PFSK-1 (cell line): ENCODE data around the gene ST6GALNAC3.

Experiments used
- POLR2AphosphoS5 ChIP-seq: IDR thresholded peaks from 2 replicates; pipeline ENCODE4 v1.6.1; 2012; ENCODE audit warnings: low read depth, mild to moderate bottlenecking, control low read depth, low read length, moderate library complexity
- TF ChIP-seq, protein P1 (sequence below), 2 experiments: IDR thresholded peaks; 2 replicates each; pipeline versions ENCODE4 v1.6.1 to v1.8.0; 2011 to 2012; ENCODE audit warnings: low read depth in 2 of 2, low read length in 2 of 2, control low read depth in 1 of 2, inconsistent platforms in 1 of 2, mild to moderate bottlenecking in 1 of 2, moderate library complexity in 1 of 2; ENCODE audit not compliant: insufficient read depth in 1 of 2

DNA sequence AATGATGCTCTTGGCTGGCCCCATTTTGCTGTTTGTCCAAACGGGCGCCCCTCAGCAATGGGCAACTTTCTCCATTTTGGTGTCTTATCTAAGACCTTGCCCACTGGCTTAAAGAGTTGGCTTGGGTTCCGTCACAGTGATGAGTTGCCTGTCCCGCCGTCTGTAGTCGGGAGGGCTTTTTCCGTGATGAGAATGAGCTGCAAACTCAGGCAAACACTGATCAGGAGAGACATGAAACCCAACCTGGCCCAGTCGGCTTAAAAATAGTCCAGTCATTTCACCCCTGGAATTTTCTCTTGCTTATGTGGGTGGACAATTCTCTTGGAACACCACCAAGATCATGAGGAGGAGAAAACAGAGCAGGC lies 79.3 kb downstream of the ST6GALNAC3 start:
- TF ChIP-seq, protein P1, sequence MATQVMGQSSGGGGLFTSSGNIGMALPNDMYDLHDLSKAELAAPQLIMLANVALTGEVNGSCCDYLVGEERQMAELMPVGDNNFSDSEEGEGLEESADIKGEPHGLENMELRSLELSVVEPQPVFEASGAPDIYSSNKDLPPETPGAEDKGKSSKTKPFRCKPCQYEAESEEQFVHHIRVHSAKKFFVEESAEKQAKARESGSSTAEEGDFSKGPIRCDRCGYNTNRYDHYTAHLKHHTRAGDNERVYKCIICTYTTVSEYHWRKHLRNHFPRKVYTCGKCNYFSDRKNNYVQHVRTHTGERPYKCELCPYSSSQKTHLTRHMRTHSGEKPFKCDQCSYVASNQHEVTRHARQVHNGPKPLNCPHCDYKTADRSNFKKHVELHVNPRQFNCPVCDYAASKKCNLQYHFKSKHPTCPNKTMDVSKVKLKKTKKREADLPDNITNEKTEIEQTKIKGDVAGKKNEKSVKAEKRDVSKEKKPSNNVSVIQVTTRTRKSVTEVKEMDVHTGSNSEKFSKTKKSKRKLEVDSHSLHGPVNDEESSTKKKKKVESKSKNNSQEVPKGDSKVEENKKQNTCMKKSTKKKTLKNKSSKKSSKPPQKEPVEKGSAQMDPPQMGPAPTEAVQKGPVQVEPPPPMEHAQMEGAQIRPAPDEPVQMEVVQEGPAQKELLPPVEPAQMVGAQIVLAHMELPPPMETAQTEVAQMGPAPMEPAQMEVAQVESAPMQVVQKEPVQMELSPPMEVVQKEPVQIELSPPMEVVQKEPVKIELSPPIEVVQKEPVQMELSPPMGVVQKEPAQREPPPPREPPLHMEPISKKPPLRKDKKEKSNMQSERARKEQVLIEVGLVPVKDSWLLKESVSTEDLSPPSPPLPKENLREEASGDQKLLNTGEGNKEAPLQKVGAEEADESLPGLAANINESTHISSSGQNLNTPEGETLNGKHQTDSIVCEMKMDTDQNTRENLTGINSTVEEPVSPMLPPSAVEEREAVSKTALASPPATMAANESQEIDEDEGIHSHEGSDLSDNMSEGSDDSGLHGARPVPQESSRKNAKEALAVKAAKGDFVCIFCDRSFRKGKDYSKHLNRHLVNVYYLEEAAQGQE (IDR thresholded peaks at IDR 0.05; ENCODE audit: insufficient read depth in 1 of 2, low read depth in 2 of 2, low read length in 2 of 2) = no peak
- TF ChIP-seq POLR2AphosphoS5 = no peak
